DOHH2 (cell line): ENCODE data around the gene PRKN.

Source experiments
- H3F3A ChIP-seq: fragments of 200-600 bp; sonication (generic), shearing (Covaris generic); 2 replicates; pipeline ENCODE4 v1.6.0; 2016; ENCODE audit warnings: antibody characterized with exemption, mild to moderate bottlenecking; ENCODE audit not compliant: control insufficient read depth, insufficient read depth
- H3K27ac ChIP-seq: fragments of 200-600 bp; sonication (generic); 2 replicates; pipeline ENCODE4 v1.5.1; 2014; ENCODE audit warnings: low read depth, mild to moderate bottlenecking, low read length, moderate library complexity
- H3K27me3 ChIP-seq: fragments of 200-600 bp; sonication (generic); 2 replicates; pipeline ENCODE4 v1.6.1; 2014; ENCODE audit warnings: mild to moderate bottlenecking, low read length, mixed read lengths; ENCODE audit not compliant: control insufficient read depth
- H3K36me3 ChIP-seq: fragments of 200-600 bp; sonication (generic); 2 replicates; pipeline ENCODE4 v1.6.1; 2014; ENCODE audit warnings: mild to moderate bottlenecking, low read length, moderate library complexity, mixed read lengths; ENCODE audit not compliant: control insufficient read depth
- H3K4me1 ChIP-seq: fragments of 200-600 bp; sonication (generic); 2 replicates; pipeline ENCODE4 v1.6.1; 2014; ENCODE audit warnings: mild to moderate bottlenecking, low read length, mixed read lengths; ENCODE audit not compliant: control insufficient read depth
- H3K4me2 ChIP-seq: fragments of 200-600 bp; sonication (generic); 2 replicates; pipeline ENCODE4 v1.6.0; 2014; ENCODE audit warnings: mild to moderate bottlenecking, low read length, moderate library complexity
- H3K4me3 ChIP-seq: fragments of 200-600 bp; sonication (generic); 2 replicates; pipeline ENCODE4 v1.5.1; 2014; ENCODE audit warnings: mild to moderate bottlenecking, low read length, mixed read lengths
- H3K79me2 ChIP-seq: fragments of 200-600 bp; sonication (generic); 2 replicates; pipeline ENCODE4 v1.6.1; 2014; ENCODE audit warnings: mild to moderate bottlenecking, low read length, mixed read lengths; ENCODE audit not compliant: control insufficient read depth
- H3K9me2 ChIP-seq: fragments of 200-600 bp; sonication (generic); replicated peaks from 2 replicates; pipeline ENCODE4 v1.6.1; 2014; ENCODE audit warnings: mild to moderate bottlenecking, low read length, mixed read lengths; ENCODE audit not compliant: control insufficient read depth
- H3K9me3 ChIP-seq: fragments of 200-600 bp; sonication (generic); 2 replicates; pipeline ENCODE4 v1.6.1; 2014; ENCODE audit warnings: antibody characterized with exemption, low read length, mixed read lengths; ENCODE audit not compliant: control insufficient read depth, insufficient read depth
- H4K20me1 ChIP-seq: fragments of 200-600 bp; sonication (generic); 2 replicates; pipeline ENCODE4 v1.6.0; 2014; ENCODE audit warnings: low read depth, mild to moderate bottlenecking, antibody characterized with exemption, low read length, moderate library complexity; ENCODE audit not compliant: control insufficient read depth, insufficient read depth
- EZH2phosphoT487 ChIP-seq: fragments of 200-600 bp; sonication (generic); IDR thresholded peaks from 2 replicates; pipeline ENCODE4 v1.6.1; 2017; ENCODE audit warnings: borderline replicate concordance, mild to moderate bottlenecking, antibody characterized with exemption, low read length, moderate library complexity, mixed read lengths
- TF ChIP-seq, protein P1 (sequence below): fragments of 200-600 bp; sonication (generic); IDR thresholded peaks from one replicate; pipeline ENCODE4 v1.5.1; 2014; ENCODE audit warnings: antibody characterized with exemption, mild to moderate bottlenecking, low read depth, low read length; ENCODE audit not compliant: poor library complexity, severe bottlenecking

Gene PRKN

DNA sequence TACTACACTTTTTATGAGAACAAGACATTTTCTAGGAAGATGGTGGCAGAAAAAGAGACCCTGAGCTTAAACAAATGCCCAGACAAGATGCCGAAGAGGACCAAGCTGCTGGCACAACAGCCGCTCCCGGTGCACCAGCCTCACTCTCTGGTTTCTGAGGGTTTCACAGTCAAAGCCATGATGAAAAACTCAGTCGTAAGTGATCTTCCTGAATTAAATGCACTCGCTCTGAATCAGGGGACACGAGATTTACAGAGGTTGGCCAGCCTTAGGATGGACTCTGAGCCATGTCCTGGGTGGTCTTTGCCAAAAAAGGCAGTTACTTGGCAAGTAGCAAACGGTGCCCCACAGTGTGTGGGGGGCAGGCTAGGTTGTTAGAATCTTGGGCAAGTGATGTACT lies 631 bp upstream of the PRKN start:
- no peak overlapping the region for H3K27ac ChIP-seq
- TF ChIP-seq, protein P1, sequence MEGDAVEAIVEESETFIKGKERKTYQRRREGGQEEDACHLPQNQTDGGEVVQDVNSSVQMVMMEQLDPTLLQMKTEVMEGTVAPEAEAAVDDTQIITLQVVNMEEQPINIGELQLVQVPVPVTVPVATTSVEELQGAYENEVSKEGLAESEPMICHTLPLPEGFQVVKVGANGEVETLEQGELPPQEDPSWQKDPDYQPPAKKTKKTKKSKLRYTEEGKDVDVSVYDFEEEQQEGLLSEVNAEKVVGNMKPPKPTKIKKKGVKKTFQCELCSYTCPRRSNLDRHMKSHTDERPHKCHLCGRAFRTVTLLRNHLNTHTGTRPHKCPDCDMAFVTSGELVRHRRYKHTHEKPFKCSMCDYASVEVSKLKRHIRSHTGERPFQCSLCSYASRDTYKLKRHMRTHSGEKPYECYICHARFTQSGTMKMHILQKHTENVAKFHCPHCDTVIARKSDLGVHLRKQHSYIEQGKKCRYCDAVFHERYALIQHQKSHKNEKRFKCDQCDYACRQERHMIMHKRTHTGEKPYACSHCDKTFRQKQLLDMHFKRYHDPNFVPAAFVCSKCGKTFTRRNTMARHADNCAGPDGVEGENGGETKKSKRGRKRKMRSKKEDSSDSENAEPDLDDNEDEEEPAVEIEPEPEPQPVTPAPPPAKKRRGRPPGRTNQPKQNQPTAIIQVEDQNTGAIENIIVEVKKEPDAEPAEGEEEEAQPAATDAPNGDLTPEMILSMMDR: no peak
- no peak for TF ChIP-seq EZH2phosphoT487
- H3K4me3 ChIP-seq: peak overlapping the region; percentile 88
- H3F3A ChIP-seq: 0 out of 2 replicates have a peak, but pooled peaks cover 2% of the 10 kb centered on the region
- H3K4me1 ChIP-seq: peaks cover 12% of the 10 kb centered on the region
- H4K20me1 ChIP-seq: no peaks in the 10 kb centered on the region
- H3K9me3 ChIP-seq: no peaks in the 10 kb centered on the region
- no peaks in the 10 kb centered on the region for H3K36me3 ChIP-seq
- peak overlapping the region; percentile 70 for H3K4me2 ChIP-seq
- H3K79me2 ChIP-seq: no peaks in the 10 kb centered on the region
- no peaks in the 10 kb centered on the region for H3K27me3 ChIP-seq
- H3K9me2 ChIP-seq: no peaks in the 10 kb centered on the region; the same call in 1 of the 2 replicates

DNA sequence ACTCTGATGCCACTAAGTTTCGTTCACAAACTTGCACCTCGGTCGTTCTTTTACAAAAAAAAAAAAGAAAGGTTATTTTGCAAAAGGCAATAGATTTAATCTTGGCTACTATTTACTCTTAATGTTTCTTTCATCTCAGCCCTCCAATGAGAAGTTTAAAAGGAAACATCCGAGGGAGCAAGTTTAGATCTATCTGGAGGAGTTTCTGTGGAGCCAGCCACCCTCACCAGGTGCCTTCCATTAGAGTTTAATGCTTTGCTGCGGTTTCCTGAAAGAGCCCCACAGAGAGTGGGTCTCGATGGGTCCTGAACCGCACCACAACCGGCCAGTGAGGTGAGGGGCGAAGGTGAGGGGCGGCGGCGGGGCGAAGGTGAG lies 632 bp downstream of the PRKN start:
- H3K4me2 ChIP-seq: peak overlapping the region; percentile 70
- H3K27me3 ChIP-seq: no peaks in the 10 kb centered on the region
- no peaks in the 10 kb centered on the region for H3K36me3 ChIP-seq
- TF ChIP-seq EZH2phosphoT487: no peak
- TF ChIP-seq, protein P1: no peak
- no peaks in the 10 kb centered on the region for H3K9me2 ChIP-seq
- peak overlapping the region; percentile 88 for H3K4me3 ChIP-seq
- peaks cover 12% of the 10 kb centered on the region for H3K4me1 ChIP-seq
- H3K27ac ChIP-seq: no peak overlapping the region
- no peaks in the 10 kb centered on the region for H4K20me1 ChIP-seq
- H3F3A ChIP-seq: 0 out of 2 replicates have a peak, but pooled peaks cover 2% of the 10 kb centered on the region
- H3K9me3 ChIP-seq: no peaks in the 10 kb centered on the region
- H3K79me2 ChIP-seq: no peaks in the 10 kb centered on the region

DNA sequence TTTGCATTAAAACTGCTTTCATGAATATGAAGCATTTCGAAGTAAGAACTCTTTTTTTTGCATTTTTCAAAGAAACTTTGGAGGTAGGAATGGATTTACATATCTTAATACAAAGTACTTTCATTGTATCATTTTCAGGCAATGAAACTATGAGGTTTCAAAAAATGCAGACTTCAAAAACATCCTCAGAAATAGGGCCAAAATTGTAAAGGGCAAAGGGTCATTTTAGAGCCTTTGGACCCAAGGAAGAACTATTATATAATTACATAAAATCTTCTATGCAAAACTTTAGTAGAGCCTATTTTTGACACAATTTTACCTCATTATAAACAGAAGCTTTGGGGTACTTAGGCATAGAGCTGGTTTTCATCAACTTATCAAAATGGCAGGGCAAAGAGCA lies 4.9 kb downstream of the PRKN start:
- Histone ChIP-seq H3K36me3 (no peaks in the 10 kb centered on the region), H3F3A (0 out of 2 replicates have a peak, but pooled peaks cover 2% of the 10 kb centered on the region), H3K4me3 (no peak overlapping the region), H3K4me1 (peaks cover 6% of the 10 kb centered on the region), H3K79me2 (no peaks in the 10 kb centered on the region), H3K9me3 (no peaks in the 10 kb centered on the region), H3K27me3 (no peaks in the 10 kb centered on the region), H3K27ac (no peak overlapping the region), H3K4me2 (no peak overlapping the region), H4K20me1 (no peaks in the 10 kb centered on the region), H3K9me2 (no peaks in the 10 kb centered on the region)
- TF ChIP-seq, protein P1: no peak
- no peak for TF ChIP-seq EZH2phosphoT487
